IPS-20b (cell line): Measurements from ENCODE around the gene TGOLN2.

Experiments used
- H3K27ac ChIP-seq: one replicate; pipeline ENCODE4 v1.5.1; 2013; ENCODE audit warnings: low read length
- H3K27me3 ChIP-seq: 2 replicates; pipeline ENCODE4 v1.6.1; 2013; ENCODE audit warnings: mild to moderate bottlenecking, low read length, inconsistent platforms; ENCODE audit not compliant: insufficient read depth
- H3K36me3 ChIP-seq: 2 replicates; pipeline ENCODE4 v1.6.1; 2013; ENCODE audit warnings: low read depth, mild to moderate bottlenecking, inconsistent platforms, low read length, moderate library complexity; ENCODE audit not compliant: insufficient read depth
- H3K4me1 ChIP-seq: 2 replicates; pipeline ENCODE4 v1.6.1; 2013; ENCODE audit warnings: mild to moderate bottlenecking, control low read depth, inconsistent platforms, low read length, moderate library complexity; ENCODE audit not compliant: insufficient read depth
- H3K4me3 ChIP-seq: 2 replicates; pipeline ENCODE4 v1.5.1; 2013; ENCODE audit warnings: mild to moderate bottlenecking, low read length, inconsistent platforms
- H3K9ac ChIP-seq: 2 replicates; pipeline ENCODE4 v1.6.1; 2013; ENCODE audit warnings: low read depth, mild to moderate bottlenecking, inconsistent platforms, low read length, moderate library complexity
- H3K9me3 ChIP-seq: 2 replicates; pipeline ENCODE4 v1.6.1; 2013; ENCODE audit warnings: mild to moderate bottlenecking, low read depth, low read length, inconsistent platforms; ENCODE audit not compliant: insufficient read depth

The TGOLN2 gene

GRCh38 chr2:85273738-85274731 is 53.8 kb downstream of the TGOLN2 start:
- Histone ChIP-seq H3K27me3 (no peaks in the 10 kb centered on the region), H3K36me3 (no peaks in the 10 kb centered on the region), H3K27ac (no peak overlapping the region), H3K4me3 (no peak overlapping the region), H3K4me1 (peaks cover 9% of the 10 kb centered on the region), H3K9ac (no peak overlapping the region), H3K9me3 (no peaks in the 10 kb centered on the region)

- no peak overlapping the region for H3K9ac ChIP-seq
Observed at GRCh38 chr2:85272357-85272756, 55.4 kb downstream of the TGOLN2 start.

GRCh38 chr2:85269959-85270358 is 57.8 kb downstream of the TGOLN2 start:
- Histone ChIP-seq H3K27ac (no peak overlapping the region), H3K36me3 (no peaks in the 10 kb centered on the region), H3K27me3 (no peaks in the 10 kb centered on the region), H3K4me1 (peaks cover 18% of the 10 kb centered on the region), H3K9me3 (no peaks in the 10 kb centered on the region), H3K9ac (no peak overlapping the region), H3K4me3 (no peak overlapping the region)

More at GRCh38 chr2:85272357-85272756, 55.4 kb downstream of the TGOLN2 start:
- no peaks in the 10 kb centered on the region for H3K27me3 ChIP-seq
- no peak overlapping the region for H3K4me3 ChIP-seq
- H3K27ac ChIP-seq = no peak overlapping the region
- no peaks in the 10 kb centered on the region for H3K9me3 ChIP-seq
- H3K4me1 ChIP-seq = peaks cover 8% of the 10 kb centered on the region
- H3K36me3 ChIP-seq = no peaks in the 10 kb centered on the region
